Lower leg skin (tissue), 4 donors: ENCODE measurements around the gene MYF6. TPM values are rescaled to one million over a fixed set of nuclear protein-coding genes. Genes with fewer than 3 reads are reported as not detected.

ENCODE experiments used
- DNase-seq, 2 donors: peaks; one replicate each; pipeline ENCODE4 v3.0.0-alpha.2; 2019; ENCODE audit warnings: low spot score in 2 of 2
- H3K4me3 ChIP-seq: fragments of 200-600 bp; sonication (generic); 2 replicates; pipeline ENCODE4 v1.5.1; 2017; ENCODE audit warnings: mild to moderate bottlenecking, low read depth; ENCODE audit not compliant: poor library complexity, severe bottlenecking
- POLR2A ChIP-seq, 2 donors: fragments of 450-650 bp; IDR thresholded peaks; one replicate each; pipeline ENCODE4 v1.6.1; 2016 to 2017; ENCODE audit warnings: antibody characterized with exemption in 2 of 2, mild to moderate bottlenecking in 1 of 2, moderate library complexity in 1 of 2
- WGBS, 2 donors: methylation state at CpG; one replicate each; pipeline ENCODE4 v1.1.5; 2018; 5-methylcytosine and 5-hydroxymethylcytosine counted together
- intact Hi-C: fragments of 100-400 bp; cut with DNase I; formaldehyde crosslinking; loops from one replicate; pipeline ENCODE4 v1.15.0; 2023; ENCODE audit warnings: low total_unique reads
- total RNA-seq, 4 donors: library from RNA; depleted of rRNA; stranded (reverse); fragments of >200 nt; gene quantifications; one replicate each; pipeline ENCODE4 v1.1.0, GENCODE V29; 2016
- TF ChIP-seq, protein P1 (sequence below), 3 donors: fragments of 450-650 bp; IDR thresholded peaks; one replicate each; pipeline ENCODE4 v1.5.1; 2016; ENCODE audit warnings: antibody characterized with exemption in 3 of 3, mild to moderate bottlenecking in 3 of 3, moderate library complexity in 2 of 3

Gene MYF6
- total RNA-seq, 4 donors from 2014 or later = 0.19 TPM; not detected in 3

DNA sequence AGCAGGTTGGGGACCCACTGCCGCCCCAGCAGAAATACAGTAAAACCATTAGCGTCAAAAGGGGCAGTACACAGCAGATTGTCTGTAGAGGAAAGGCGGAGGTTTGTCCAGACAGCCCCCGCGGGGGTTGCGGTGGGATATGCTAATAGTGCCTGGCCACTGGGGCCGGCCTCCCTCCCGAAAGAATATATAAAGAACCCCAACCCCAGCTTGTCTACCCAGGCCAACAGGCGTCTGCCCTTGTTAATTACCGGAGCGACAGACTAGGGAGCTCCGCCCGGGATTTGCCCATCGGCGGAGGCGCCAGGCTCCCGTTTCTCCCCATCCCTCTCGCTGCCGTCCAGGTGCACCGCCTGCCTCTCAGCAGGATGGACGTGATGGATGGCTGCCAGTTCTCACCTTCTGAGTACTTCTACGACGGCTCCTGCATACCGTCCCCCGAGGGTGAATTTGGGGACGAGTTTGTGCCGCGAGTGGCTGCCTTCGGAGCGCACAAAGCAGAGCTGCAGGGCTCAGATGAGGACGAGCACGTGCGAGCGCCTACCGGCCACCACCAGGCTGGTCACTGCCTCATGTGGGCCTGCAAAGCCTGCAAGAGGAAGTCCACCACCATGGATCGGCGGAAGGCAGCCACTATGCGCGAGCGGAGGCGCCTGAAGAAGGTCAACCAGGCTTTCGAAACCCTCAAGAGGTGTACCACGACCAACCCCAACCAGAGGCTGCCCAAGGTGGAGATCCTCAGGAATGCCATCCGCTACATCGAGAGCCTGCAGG, 9.4 kb downstream of the MYF6 start, which contains the start of gene MYF5:
Gene MYF5, plus strand, starts transcription at position 217 of the 774 bp plus-strand sequence. Its CDS starts 152 bp downstream, at position 369.
- TF ChIP-seq, protein P1, sequence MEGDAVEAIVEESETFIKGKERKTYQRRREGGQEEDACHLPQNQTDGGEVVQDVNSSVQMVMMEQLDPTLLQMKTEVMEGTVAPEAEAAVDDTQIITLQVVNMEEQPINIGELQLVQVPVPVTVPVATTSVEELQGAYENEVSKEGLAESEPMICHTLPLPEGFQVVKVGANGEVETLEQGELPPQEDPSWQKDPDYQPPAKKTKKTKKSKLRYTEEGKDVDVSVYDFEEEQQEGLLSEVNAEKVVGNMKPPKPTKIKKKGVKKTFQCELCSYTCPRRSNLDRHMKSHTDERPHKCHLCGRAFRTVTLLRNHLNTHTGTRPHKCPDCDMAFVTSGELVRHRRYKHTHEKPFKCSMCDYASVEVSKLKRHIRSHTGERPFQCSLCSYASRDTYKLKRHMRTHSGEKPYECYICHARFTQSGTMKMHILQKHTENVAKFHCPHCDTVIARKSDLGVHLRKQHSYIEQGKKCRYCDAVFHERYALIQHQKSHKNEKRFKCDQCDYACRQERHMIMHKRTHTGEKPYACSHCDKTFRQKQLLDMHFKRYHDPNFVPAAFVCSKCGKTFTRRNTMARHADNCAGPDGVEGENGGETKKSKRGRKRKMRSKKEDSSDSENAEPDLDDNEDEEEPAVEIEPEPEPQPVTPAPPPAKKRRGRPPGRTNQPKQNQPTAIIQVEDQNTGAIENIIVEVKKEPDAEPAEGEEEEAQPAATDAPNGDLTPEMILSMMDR (IDR thresholded peaks at IDR 0.05) = no peak
- TF ChIP-seq POLR2A (IDR thresholded peaks at IDR 0.05) = no peak
- intact Hi-C loops = no loop called here
- WGBS, 2 donors = 39 to 65% methylated on average over 25 to 35 of the region's 45 CpGs
- DNase-seq = no peak
- H3K4me3 ChIP-seq = no peak within 1 kb of the TSS

DNA sequence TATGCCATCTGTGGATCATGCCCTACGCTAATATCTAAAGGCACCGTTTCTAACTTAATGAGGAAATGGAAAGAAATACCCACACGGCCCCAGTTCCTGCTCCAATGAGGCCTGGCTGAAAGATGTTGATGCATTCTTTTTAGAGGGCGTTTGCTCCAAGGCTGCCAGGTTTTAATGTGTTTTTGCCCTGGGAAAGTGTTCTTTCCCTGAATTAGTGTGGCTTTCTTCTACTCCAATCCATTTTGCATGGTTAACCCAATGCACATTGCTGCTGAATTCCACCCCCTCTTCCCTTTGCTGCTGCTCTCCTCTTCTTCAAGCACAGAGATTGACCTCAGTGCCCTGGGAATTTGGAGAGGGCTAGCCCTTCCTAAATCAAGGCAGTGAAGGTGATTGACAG, 10.4 kb downstream of the MYF6 start:
- 44 to 45% methylated on average over 4 of the region's 4 CpGs for WGBS, 2 donors
- intact Hi-C loops = no loop called here
- no peak for DNase-seq
- TF ChIP-seq POLR2A (IDR thresholded peaks at IDR 0.05) = no peak
- TF ChIP-seq, protein P1 (IDR thresholded peaks at IDR 0.05) = no peak
- no peak overlapping the region for H3K4me3 ChIP-seq

DNA sequence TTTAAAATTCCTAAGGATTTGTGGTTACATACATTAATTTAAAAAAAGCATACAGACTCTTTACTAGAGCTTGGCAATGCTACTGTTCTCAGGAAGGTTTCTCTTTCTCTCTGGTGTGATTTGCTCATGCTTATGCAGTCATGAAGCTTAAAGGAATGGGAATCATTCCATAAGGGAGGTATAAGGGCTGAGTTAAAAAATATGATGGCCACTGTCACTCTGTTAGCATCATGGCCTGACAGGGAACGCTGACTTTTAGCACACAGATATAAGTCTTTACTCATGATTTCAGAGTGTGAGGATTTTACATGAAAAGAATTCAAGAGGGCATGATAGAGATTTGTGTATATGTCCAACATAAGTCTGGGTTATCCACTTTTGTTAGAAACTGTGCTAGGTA, 13.1 kb downstream of the MYF6 start:
- intact Hi-C loops = no loop called here
- H3K4me3 ChIP-seq = no peak overlapping the region
- TF ChIP-seq, protein P1 (IDR thresholded peaks at IDR 0.05) = no peak
- no peak for TF ChIP-seq POLR2A (IDR thresholded peaks at IDR 0.05)
- 83 to 86% methylated on average over 1 of the region's 1 CpG for WGBS, 2 donors
- no peak for DNase-seq

DNA sequence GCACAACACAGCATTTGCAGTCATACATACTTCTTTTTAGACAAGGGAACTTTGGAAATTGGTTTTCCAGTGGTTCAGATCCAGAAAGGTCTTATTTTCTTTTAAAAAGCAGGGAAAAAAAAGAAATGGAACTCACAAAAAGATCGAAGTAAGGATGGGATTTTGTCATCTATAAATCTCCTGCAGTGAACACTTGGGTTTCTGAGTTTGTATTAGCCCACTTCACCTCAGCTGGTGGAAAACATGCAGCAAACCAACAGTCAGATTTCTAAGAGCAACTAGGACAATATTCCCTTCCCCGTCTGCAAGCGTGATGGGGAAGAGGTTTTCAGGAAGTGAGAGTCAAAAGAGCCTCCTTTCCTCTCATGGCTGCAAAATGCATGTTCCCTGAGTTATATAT, 13.9 kb downstream of the MYF6 start:
- H3K4me3 ChIP-seq = no peak overlapping the region
- WGBS, 2 donors = 80 to 83% methylated on average over 3 of the region's 3 CpGs
- intact Hi-C loops = no loop called here
- no peak for DNase-seq
- no peak for TF ChIP-seq POLR2A (IDR thresholded peaks at IDR 0.05)
- TF ChIP-seq, protein P1 (IDR thresholded peaks at IDR 0.05) = no peak

DNA sequence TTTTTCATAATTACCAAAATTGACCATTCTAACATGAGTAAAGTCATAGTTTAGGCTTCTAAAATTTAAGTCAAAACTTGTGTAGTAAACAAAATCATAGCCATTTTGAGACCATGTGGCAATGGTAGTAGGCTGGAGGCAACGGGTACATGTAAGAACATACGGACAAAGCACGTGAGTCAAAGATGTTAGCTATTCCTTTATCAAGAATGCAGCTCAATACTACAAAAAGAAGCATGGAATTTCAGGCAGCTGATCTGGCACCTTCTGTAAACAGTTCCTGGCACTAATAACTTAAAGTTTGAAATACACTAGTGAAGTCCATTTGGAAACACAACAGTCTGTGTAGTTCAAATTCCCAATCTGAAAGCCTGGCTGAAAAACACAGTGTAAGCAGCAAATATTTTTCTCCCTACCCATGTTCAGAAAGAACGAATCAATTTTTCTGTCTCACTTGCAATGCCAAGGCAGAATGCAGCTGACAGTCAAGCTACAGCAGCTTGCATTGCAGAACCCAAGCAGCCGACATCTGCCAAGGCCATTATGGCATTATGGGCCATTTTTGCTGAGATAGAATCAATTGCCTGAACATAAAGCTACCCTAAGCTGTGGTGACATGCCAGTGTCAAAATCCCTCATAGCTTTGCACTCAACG, 38.5 kb downstream of the MYF6 start:
- WGBS, 2 donors = 48 to 49% methylated on average over 6 of the region's 6 CpGs
- TF ChIP-seq POLR2A (IDR thresholded peaks at IDR 0.05) = no peak
- TF ChIP-seq, protein P1 (IDR thresholded peaks at IDR 0.05) = no peak
- no peak overlapping the region for H3K4me3 ChIP-seq
- no peak for DNase-seq
- intact Hi-C loops = no loop called here
